A673 (cell line): ENCODE data around the gene NECTIN4. TPM values are rescaled to one million over a fixed set of nuclear protein-coding genes. Genes with fewer than 3 reads are reported as not detected.

Source experiments
- Bru-seq: library from RNA; stranded (reverse); fragments of 400-500 nt; gene quantifications from one replicate; lab custom pipeline; 2021; lab: Mats Ljungman, UMichigan
- BruChase-seq, 2 experiments: library from RNA; stranded (reverse); fragments of 400-500 nt; gene quantifications; one replicate each; lab custom pipeline; 2021; lab: Mats Ljungman, UMichigan
- BruUV-seq: library from RNA; stranded (reverse); fragments of 400-500 nt; replicated peaks from 2 replicates; lab custom pipeline; 2021; lab: Mats Ljungman, UMichigan
- CTCF ChIA-PET: fragments of 300-600 bp; sonication (Branson Sonifier 250); formaldehyde crosslinking; loops from one replicate; lab custom pipeline; 2022; ENCODE audit warnings: antibody characterized with exemption; lab: Charles Lee
- POLR2A ChIA-PET: fragments of 300-600 bp; sonication (Branson Sonifier 250); formaldehyde crosslinking; loops from one replicate; lab custom pipeline; 2022; ENCODE audit warnings: antibody characterized with exemption; ENCODE audit not compliant: low non-redundant PET; lab: Charles Lee
- DNase-seq: peaks from one replicate; pipeline ENCODE4 v3.0.0-alpha.2; 2015; ENCODE audit warnings: low spot score
- H3K27ac ChIP-seq: fragments of 200-600 bp; sonication (generic); 2 replicates; pipeline ENCODE4 v1.5.1; 2016; ENCODE audit warnings: mixed run types, low read depth, mild to moderate bottlenecking, mixed read lengths, antibody characterized with exemption, low read length; ENCODE audit not compliant: poor library complexity, severe bottlenecking
- H3K27me3 ChIP-seq: fragments of 200-600 bp; sonication (generic); replicated peaks from 2 replicates; pipeline ENCODE4 v1.6.1; 2017; ENCODE audit warnings: mixed run types, low read depth, mild to moderate bottlenecking, mixed read lengths, antibody characterized with exemption, low read length; ENCODE audit not compliant: insufficient read depth, poor library complexity
- H3K36me3 ChIP-seq: fragments of 200-600 bp; sonication (generic); 2 replicates; pipeline ENCODE4 v1.6.1; 2016; ENCODE audit warnings: mixed run types, mild to moderate bottlenecking, mixed read lengths, antibody characterized with exemption, low read length; ENCODE audit not compliant: insufficient read depth, poor library complexity, severe bottlenecking
- H3K4me1 ChIP-seq: fragments of 200-600 bp; sonication (generic); 2 replicates; pipeline ENCODE4 v1.6.1; 2017; ENCODE audit warnings: mixed run types, mild to moderate bottlenecking, mixed read lengths, antibody characterized with exemption, low read length; ENCODE audit not compliant: insufficient read depth, poor library complexity, severe bottlenecking
- H3K4me3 ChIP-seq: fragments of 200-600 bp; sonication (generic); 2 replicates; pipeline ENCODE4 v1.5.1; 2016; ENCODE audit warnings: low read depth, mixed run types, mild to moderate bottlenecking, mixed read lengths, low read length; ENCODE audit not compliant: poor library complexity, severe bottlenecking
- H3K9me3 ChIP-seq: fragments of 200-600 bp; sonication (generic); 2 replicates; pipeline ENCODE4 v1.6.1; 2016; ENCODE audit warnings: mixed run types, low read depth, mild to moderate bottlenecking, mixed read lengths, antibody characterized with exemption, low read length; ENCODE audit not compliant: poor library complexity, severe bottlenecking
- CTCF ChIP-seq: fragments of 300-800, 200-600 bp; sonication (generic); conservative IDR thresholded peaks from 2 replicates; pipeline ENCODE4 v1.5.1; 2017; ENCODE audit warnings: low read depth, mild to moderate bottlenecking, antibody characterized with exemption, low read length, moderate library complexity, mixed read lengths
- EZH2 ChIP-seq: fragments of 200-600 bp; sonication (generic); IDR thresholded peaks from 2 replicates; pipeline ENCODE4 v1.6.1; 2017; ENCODE audit warnings: borderline replicate concordance, low read depth, mild to moderate bottlenecking, mixed read lengths, antibody characterized with exemption, low read length; ENCODE audit not compliant: poor library complexity, severe bottlenecking
- intact Hi-C: fragments of 100-400 bp; cut with micrococcal nuclease; formaldehyde crosslinking; loops from one replicate; pipeline ENCODE4 v1.10.0; 2022; ENCODE audit not compliant: unreplicated experiment
- long read RNA-seq: library from polyadenylated mRNA; stranded (forward); transcript quantifications from one replicate; pipeline ENCODE4 v2.0.0, GENCODE V29; 2022
- total RNA-seq: library from RNA; stranded (reverse); gene quantifications from 2 replicates; pipeline ENCODE4 v1.2.3, GENCODE V29; 2021

The NECTIN4 gene
- total RNA-seq (not detected in 2 replicates), Bru-seq, nascent RNA (not detected), BruChase-seq, experiment 1, labeled RNA remaining after a 2-hour chase (percentile 12 among the genes with signal in this experiment), BruChase-seq, experiment 2, labeled RNA remaining after a 6-hour chase (percentile 12 among the genes with signal in this experiment)
- long read RNA-seq, result 0 reads

GRCh38 chr1:161089251-161089924 lies at the start of gene NECTIN4:
NECTIN4 (minus strand) TSS chr1:161089558; CDS start chr1:161089296, 262 bp downstream.
- H3K9me3 ChIP-seq, result no peaks in the 10 kb centered on the region
- no peak for TF ChIP-seq EZH2
- no peak for TF ChIP-seq CTCF
- no peak within 1 kb of the TSS for H3K4me3 ChIP-seq
- ChIA-PET POLR2A (no interaction called here), CTCF (no interaction called here)
- BruUV-seq, result no TSS peak
- H3K27ac ChIP-seq, result no peak within 1 kb of the TSS
- H3K27me3 ChIP-seq, result no peaks in the 10 kb centered on the region
- intact Hi-C loops, result no loop called here
- H3K36me3 ChIP-seq, result no peaks in the 10 kb centered on the region
- no peak for DNase-seq
- no peaks in the 10 kb centered on the region for H3K4me1 ChIP-seq

GRCh38 chr1:161138431-161138830 lies 49.1 kb upstream of the NECTIN4 start:
- intact Hi-C loops, result loop anchor here (2.0 kb wide), 1 partner anchor 142 kb away; no protein-coding TSS in a partner anchor
- Histone ChIP-seq H3K27ac (no peak overlapping the region), H3K36me3 (no peaks in the 10 kb centered on the region), H3K4me1 (peaks cover 4% of the 10 kb centered on the region), H3K27me3 (no peaks in the 10 kb centered on the region), H3K4me3 (no peak overlapping the region), H3K9me3 (no peaks in the 10 kb centered on the region)
- no peak for TF ChIP-seq CTCF
- POLR2A ChIA-PET, result no interaction called here
- CTCF ChIA-PET, result no interaction called here
- no peak for DNase-seq
- BruUV-seq, result no TSS peak

GRCh38 chr1:161137881-161138280 lies 48.5 kb upstream of the NECTIN4 start:
- DNase-seq, result no peak
- no TSS peak for BruUV-seq
- no peak overlapping the region for H3K4me3 ChIP-seq
- no peak for TF ChIP-seq CTCF
- peaks cover 4% of the 10 kb centered on the region for H3K4me1 ChIP-seq
- no peaks in the 10 kb centered on the region for H3K36me3 ChIP-seq
- CTCF ChIA-PET, result interaction anchor here (0.7 kb wide), 1 partner anchor 93 kb away, joined by 3 read pairs; the partner anchor contains the start of gene USF1
- intact Hi-C loops, result loop anchor here (2.0 kb wide), 1 partner anchor 141 kb away; no protein-coding TSS in a partner anchor
- H3K27ac ChIP-seq, result no peak overlapping the region
- no peaks in the 10 kb centered on the region for H3K9me3 ChIP-seq
- H3K27me3 ChIP-seq, result no peaks in the 10 kb centered on the region
- POLR2A ChIA-PET, result no interaction called here
